A549 (cell line): ENCODE data around the gene MTO1.

Source experiments
- CHD4 ChIP-seq: fragments of 200-600 bp; sonication (generic); IDR thresholded peaks from 2 replicates; pipeline ENCODE4 v1.6.1; 2016; ENCODE audit warnings: antibody characterized with exemption, mild to moderate bottlenecking, borderline replicate concordance
- CTCF ChIP-seq: fragments of >200 bp; sonication (Bioruptor Twin); formaldehyde crosslinking; IDR thresholded peaks from 3 replicates; pipeline ENCODE4 v1.5.1; 2016
- POLR2A ChIP-seq: IDR thresholded peaks from 2 replicates; pipeline ENCODE4 v1.6.1; 2012; ENCODE audit warnings: mild to moderate bottlenecking, low read length
- REST ChIP-seq: fragments of 200-600 bp; sonication (generic); IDR thresholded peaks from 2 replicates; pipeline ENCODE4 v1.6.1; 2016; ENCODE audit warnings: antibody characterized with exemption, mild to moderate bottlenecking, moderate library complexity

- no peak for TF ChIP-seq POLR2A
- no peak for TF ChIP-seq CTCF
- no peak for TF ChIP-seq CHD4
- TF ChIP-seq REST: no peak
Measured at GRCh38 chr6:73487473-73487872, 25.9 kb downstream of the MTO1 start.
